ENCODE results near the gene ZNF335. TPM values are rescaled to one million over a fixed set of nuclear protein-coding genes. Genes with fewer than 3 reads are reported as not detected.

Gene ZNF335
- total RNA-seq, 1 experiment from 2014 or later, result 26.9 TPM

GRCh38 chr20:45918779-45919537 is 53.0 kb downstream of the ZNF335 start:
- H3K36me3 Mint-ChIP-seq (ENCODE audit: insufficient read depth, unreplicated experiment), result no peaks in the 10 kb centered on the region
- peaks cover 36% of the 10 kb centered on the region for H3K27me3 Mint-ChIP-seq (ENCODE audit: insufficient read depth, unreplicated experiment)
- POLR2A ChIA-PET, result interaction anchor here (1.1 to 3.2 kb wide), 5 partner anchors 9 to 81 kb away, joined by 3 to 20 read pairs (median 6); partner anchors contain the start of genes CTSA, NEURL2 and PCIF1
- CTCF ChIA-PET, result interaction anchor here (0.6 to 1.1 kb wide), 4 partner anchors 13 to 471 kb away, joined by 3 to 4 read pairs (median 4); partner anchors contain the start of gene CTSA
- BruUV-seq (replicated peaks), result no TSS peak
- no peak overlapping the region for H3K4me3 Mint-ChIP-seq (ENCODE audit: unreplicated experiment)
- no peak for DNase-seq (ENCODE audit: unreplicated experiment)
- peaks cover 6% of the 10 kb centered on the region for H3K4me1 Mint-ChIP-seq (ENCODE audit: insufficient read depth, unreplicated experiment)
- no peaks in the 10 kb centered on the region for H3K9me3 Mint-ChIP-seq (ENCODE audit: unreplicated experiment)
- no peak overlapping the region for H3K27ac Mint-ChIP-seq (ENCODE audit: low read depth, unreplicated experiment)
- TF ChIP-seq CTCF (IDR thresholded peaks at IDR 0.05; ENCODE audit: unreplicated experiment), result no peak
- intact Hi-C loops (cut with micrococcal nuclease), result no loop called here

GRCh38 chr20:45918182-45918737 is 53.7 kb downstream of the ZNF335 start:
- DNase-seq (ENCODE audit: unreplicated experiment), result no peak
- TF ChIP-seq CTCF (IDR thresholded peaks at IDR 0.05; ENCODE audit: unreplicated experiment), result no peak
- peaks cover 6% of the 10 kb centered on the region for H3K4me1 Mint-ChIP-seq (ENCODE audit: insufficient read depth, unreplicated experiment)
- no peaks in the 10 kb centered on the region for H3K36me3 Mint-ChIP-seq (ENCODE audit: insufficient read depth, unreplicated experiment)
- H3K9me3 Mint-ChIP-seq (ENCODE audit: unreplicated experiment), result no peaks in the 10 kb centered on the region
- POLR2A ChIA-PET, result interaction anchor here (1.1 to 3.1 kb wide), 2 partner anchors 13 to 80 kb away, joined by 4 to 12 read pairs; no protein-coding TSS in a partner anchor
- H3K4me3 Mint-ChIP-seq (ENCODE audit: unreplicated experiment), result no peak overlapping the region
- intact Hi-C loops (cut with micrococcal nuclease), result no loop called here
- no TSS peak for BruUV-seq (replicated peaks)
- no peak overlapping the region for H3K27ac Mint-ChIP-seq (ENCODE audit: low read depth, unreplicated experiment)
- CTCF ChIA-PET, result interaction anchor here (0.6 kb wide), 1 partner anchor 27 kb away, joined by 4 read pairs; the partner anchor contains the start of gene CTSA
- peaks cover 36% of the 10 kb centered on the region for H3K27me3 Mint-ChIP-seq (ENCODE audit: insufficient read depth, unreplicated experiment)

GRCh38 chr20:45917790-45918141 is 54.2 kb downstream of the ZNF335 start:
- Mint-ChIP-seq H3K27ac (ENCODE audit: low read depth, unreplicated experiment) (no peak overlapping the region), H3K4me3 (ENCODE audit: unreplicated experiment) (no peak overlapping the region), H3K27me3 (ENCODE audit: insufficient read depth, unreplicated experiment) (peaks cover 36% of the 10 kb centered on the region), H3K9me3 (ENCODE audit: unreplicated experiment) (no peaks in the 10 kb centered on the region), H3K36me3 (ENCODE audit: insufficient read depth, unreplicated experiment) (no peaks in the 10 kb centered on the region), H3K4me1 (ENCODE audit: insufficient read depth, unreplicated experiment) (peaks cover 6% of the 10 kb centered on the region)
- TF ChIP-seq CTCF (IDR thresholded peaks at IDR 0.05; ENCODE audit: unreplicated experiment), result no peak
- no peak for DNase-seq (ENCODE audit: unreplicated experiment)
- no TSS peak for BruUV-seq (replicated peaks)
- POLR2A ChIA-PET, result interaction anchor here (0.7 to 3.1 kb wide), 4 partner anchors 9 to 17 kb away, joined by 3 to 12 read pairs (median 4); partner anchors contain the start of gene PCIF1
- CTCF ChIA-PET, result no interaction called here
- intact Hi-C loops (cut with micrococcal nuclease), result no loop called here

GRCh38 chr20:45913116-45913515 is 58.9 kb downstream of the ZNF335 start:
- intact Hi-C loops (cut with micrococcal nuclease), result no loop called here

More at GRCh38 chr20:45913116-45913515, 58.9 kb downstream of the ZNF335 start:
- Mint-ChIP-seq H3K9me3 (ENCODE audit: unreplicated experiment) (no peaks in the 10 kb centered on the region), H3K36me3 (ENCODE audit: insufficient read depth, unreplicated experiment) (no peaks in the 10 kb centered on the region), H3K27me3 (ENCODE audit: insufficient read depth, unreplicated experiment) (peaks cover 16% of the 10 kb centered on the region), H3K27ac (ENCODE audit: low read depth, unreplicated experiment) (no peak overlapping the region), H3K4me3 (ENCODE audit: unreplicated experiment) (no peak overlapping the region), H3K4me1 (ENCODE audit: insufficient read depth, unreplicated experiment) (peaks cover 6% of the 10 kb centered on the region)
- CTCF ChIA-PET, result no interaction called here
- no TSS peak for BruUV-seq (replicated peaks)
- POLR2A ChIA-PET, result no interaction called here
- TF ChIP-seq CTCF (IDR thresholded peaks at IDR 0.05; ENCODE audit: unreplicated experiment), result no peak
- DNase-seq (ENCODE audit: unreplicated experiment), result no peak
